GM21515 (cell line): Measurements from ENCODE around the gene NOTCH3.
A peak's percentile ranks its signal among the peaks of the same experiment; 100 is the strongest.

Experiments used
- ATAC-seq: cut with Tn5 transposase; IDR thresholded peaks from one replicate; pipeline ENCODE4 v1.9.1; 2021; ENCODE audit not compliant: unreplicated experiment

NOTCH3 gene

DNA sequence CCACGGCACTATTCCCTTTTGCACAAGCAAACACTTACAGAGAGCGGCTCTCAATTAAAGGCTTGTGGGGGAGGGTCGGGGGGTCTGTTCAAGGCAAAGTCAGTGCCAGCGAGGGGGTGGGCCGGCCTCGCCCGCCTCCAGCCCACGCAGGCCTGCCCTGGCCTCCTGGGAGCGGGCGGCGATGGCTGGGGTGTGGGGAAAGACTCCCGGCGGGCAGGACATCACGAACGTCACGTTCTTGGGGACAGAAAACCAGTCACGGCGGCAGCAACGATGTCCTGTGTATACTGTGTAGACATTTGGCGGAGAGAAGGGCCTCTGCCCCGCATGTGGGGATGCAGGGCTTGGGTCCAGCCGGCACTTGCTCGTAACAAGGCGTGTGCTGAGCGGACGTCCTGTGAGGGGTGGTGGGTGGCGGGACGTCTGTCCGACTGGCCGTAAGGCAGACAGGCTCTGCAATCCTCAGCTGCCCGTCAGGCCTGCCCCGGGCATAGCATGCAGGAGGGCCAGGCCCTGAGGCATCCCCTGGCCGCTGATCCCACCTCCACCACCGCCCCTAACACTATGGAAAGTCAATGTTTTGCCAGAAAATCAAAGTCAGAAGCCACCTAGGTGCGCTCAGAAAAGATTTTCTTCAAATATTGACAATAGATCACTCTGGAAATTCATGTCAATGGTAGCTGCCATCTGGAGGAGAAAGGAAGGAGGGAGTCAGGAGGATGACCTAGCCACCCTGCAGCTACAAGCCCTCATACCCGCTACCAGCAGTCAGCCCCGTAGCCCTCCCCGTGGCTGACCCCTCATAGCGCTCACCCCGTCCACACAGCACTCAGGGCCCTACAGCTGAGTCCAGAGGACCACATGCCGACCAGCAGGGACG lies 37.2 kb upstream of the NOTCH3 start:
- no peak for ATAC-seq

DNA sequence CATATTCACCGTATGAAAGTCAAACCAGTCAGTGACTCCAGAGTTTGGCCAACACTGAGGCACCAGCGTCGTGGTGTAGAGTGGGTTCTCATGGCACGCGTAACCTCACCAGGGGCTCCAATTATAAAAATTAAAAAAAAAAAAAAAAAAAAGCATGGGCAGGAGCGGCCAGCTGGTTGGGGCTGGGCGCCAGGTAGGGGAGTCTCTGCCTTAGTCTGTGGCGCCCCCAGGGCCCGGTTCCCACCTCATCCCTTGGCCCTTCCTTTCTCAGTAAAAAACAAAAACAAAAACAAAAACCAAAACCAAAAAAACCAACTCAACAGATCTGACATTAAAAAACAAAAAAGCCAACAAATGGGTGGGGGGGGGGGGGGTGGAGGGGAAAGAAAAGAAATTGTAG lies 36.1 kb upstream of the NOTCH3 start:
- no peak for ATAC-seq

DNA sequence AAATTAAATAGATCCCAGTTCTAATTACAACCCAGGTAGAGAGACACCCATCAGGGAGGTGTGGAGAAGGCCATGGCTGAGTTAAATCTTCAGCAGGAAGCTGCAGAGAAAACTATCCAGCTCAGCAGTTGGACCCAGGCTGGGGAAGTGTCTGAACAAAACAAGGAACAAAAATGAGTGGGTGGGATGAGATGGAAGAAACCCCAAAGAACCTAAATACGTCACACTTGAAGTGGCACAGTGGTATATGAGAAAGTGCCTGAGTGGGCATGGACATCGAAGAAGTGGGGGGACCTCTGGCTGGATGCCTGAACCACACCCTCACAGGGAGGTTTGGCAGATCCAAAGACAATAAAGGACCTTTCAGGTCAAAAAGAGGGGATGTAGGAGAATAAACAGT lies 35.0 kb upstream of the NOTCH3 start:
- no peak for ATAC-seq

DNA sequence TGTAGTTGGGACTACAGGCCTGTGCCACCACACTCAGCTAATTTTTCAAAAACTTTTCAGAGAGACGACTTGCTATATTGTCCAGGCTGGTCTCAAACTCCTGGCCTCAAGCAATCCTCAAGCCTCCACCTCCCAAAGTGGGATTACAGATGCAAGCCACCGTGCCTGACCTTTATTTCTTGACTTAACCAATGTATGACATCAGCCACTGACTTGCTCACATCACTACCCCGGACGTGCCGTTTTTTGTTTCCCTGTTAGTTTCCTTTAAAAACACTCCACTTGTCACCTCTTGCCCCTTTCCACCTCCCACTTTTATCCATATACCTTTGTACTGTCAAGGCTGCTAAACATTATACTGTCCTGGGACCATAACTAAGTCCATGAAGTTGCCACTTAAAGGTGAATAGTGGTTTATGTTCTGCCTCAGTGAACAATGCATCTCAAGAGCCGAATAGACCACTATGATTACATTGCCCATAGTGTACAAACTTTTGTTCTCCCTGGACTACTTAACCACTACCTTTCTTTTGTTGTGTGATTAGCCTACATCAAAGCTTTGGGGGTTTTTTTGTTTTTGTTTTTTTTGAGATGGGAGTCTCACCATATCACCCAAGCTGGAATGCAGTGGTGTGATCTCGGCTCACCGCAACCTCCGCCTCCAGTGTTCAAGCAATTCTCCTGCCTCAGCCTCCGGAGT lies 33.8 kb upstream of the NOTCH3 start:
- no peak for ATAC-seq

GRCh38 chr19:15231271-15231670 lies 30.5 kb upstream of the NOTCH3 start:
- ATAC-seq: no peak

- ATAC-seq: no peak
Measured at GRCh38 chr19:15227261-15227660, 26.5 kb upstream of the NOTCH3 start.

DNA sequence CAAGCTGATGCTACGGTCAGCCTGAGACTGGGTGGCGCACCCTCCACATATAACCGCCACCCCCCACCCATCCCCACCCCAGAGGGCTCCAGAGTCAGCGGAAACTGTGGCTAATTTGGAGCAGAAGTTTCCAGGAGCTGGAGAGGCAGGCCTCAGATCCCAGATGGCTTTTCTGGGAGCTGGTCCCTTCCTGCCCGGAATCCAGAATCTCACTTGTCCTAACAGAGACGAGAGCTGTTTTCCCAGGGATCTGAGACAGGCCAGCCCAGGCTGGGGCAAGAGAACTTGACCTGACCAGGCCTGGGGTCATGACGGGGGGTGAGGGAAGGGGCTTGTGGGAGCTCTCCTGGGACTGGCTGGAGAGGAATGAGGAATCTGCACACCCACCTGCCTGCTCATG lies 25.0 kb upstream of the NOTCH3 start:
- ATAC-seq: no peak

DNA sequence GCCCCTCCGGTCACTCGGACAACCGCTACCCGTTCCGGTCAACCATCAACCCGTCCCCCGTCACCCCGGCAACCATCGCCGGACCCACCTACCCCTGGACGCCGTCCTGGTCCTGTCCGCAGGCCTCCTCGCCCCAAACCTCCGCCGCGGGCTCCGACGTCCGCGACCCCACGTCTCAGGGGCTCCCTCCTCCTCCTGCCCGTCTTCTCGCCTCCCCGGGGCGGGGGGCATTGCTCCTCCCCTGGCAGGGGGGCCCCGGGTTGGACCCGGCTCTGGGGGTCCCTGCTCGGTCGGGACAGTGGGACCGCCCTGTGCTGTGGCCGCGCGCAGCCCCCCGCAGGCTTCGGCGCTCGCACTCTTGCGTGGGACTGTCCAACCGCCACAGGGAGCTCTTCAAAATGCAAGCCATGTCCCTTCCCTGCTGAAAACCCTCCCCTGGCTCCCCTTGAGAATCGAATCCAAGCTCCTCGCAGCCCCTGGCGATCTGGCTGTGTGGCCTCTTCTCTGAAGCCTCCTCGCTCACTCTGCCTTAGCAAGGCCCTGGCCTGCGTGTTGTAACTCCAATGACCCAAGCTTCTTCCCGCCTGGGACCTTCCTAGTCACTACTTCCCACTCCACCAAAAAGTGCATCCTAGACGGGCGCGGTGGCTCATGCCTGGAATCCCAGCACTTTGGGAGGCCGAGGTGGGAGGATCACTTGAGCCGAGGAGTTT lies 23.0 kb upstream of the NOTCH3 start:
- no peak for ATAC-seq

DNA sequence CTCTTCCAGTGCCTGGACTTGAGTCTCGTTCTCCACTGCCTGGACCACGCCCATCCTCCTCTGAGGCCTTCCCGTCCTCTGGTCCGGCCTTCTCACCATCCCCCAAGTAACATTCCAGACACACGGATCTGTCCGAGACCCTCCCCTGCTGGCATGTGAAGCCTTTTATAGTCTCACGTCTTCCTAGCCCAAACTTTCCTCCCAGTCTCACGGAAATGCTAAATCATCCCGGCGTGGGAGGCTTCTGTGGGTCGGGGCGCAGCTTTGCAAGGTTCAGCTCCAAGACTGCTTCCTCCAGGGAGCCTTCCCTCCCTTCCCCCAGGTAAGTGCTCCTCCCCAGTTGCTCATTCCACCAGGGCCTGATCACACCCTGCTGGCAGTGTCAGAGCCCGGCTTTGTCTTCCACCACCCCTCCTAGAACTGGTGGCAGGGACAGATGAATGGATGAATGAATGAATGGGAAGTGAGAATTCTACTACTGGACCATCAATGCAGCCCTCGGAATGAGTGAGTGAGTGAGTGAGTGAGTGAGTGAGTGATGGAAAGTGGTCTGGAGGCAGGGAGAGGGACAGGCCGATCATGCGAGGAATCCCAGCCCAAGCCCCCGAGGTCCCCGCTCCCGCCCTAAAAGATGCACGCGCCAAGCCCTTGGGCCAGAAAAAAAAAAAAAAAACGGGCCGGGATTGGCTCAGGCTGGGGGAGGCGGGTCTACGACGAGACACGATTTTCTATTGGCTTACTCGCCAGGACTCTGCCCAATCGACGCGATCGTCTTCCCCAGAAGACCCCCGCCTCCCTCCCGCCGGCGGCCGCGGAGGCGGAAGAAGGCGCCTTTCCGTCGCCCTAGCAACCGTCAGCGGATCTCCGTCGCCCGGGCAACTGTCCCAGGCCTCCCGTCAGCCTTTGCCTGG lies 22.2 kb upstream of the NOTCH3 start:
- peak; percentile 83 for ATAC-seq

GRCh38 chr19:15220833-15221232 lies 20.0 kb upstream of the NOTCH3 start:
- ATAC-seq: no peak

DNA sequence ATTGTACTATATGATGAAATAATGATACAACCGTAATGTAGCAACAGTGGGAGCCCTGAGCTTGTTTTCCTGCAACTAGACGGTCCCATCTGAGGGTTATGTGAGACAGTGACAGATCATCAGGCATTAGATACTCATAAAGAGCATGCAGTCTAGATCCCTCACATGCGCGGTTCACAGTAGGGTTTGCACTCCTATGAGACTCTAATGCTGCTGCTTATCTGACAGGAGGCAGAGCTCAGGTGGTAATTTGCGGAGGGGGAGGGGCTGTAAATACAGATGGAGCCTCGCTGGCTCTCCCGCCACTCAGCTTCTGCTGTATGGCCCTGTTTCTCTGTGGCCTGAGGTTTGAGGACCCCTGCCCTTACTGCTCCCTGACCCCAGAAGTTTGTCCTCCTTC lies 17.7 kb upstream of the NOTCH3 start:
- ATAC-seq: no peak

DNA sequence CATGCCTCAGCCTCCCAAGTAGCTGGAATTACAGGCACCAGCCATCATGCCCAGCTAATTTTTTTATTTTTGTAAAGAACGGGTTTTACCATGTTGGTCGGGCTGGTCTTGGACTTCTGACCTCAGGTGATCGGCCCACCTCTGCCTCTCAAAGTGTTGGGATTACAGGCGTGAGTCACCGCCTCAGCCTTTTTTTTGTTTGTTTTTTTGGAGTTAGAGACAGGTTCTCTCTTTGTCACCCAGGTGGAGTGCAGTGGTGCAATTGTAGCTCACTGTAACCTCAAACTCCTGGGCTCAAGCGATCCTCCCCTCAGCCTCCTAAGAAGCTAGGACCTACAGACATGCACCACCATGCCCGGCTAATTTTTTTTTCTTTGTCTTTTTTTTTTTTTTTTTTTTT lies 15.6 kb upstream of the NOTCH3 start:
- no peak for ATAC-seq

GRCh38 chr19:15213715-15214381 lies 13.1 kb upstream of the NOTCH3 start:
- no peak for ATAC-seq

- ATAC-seq: no peak
Measured at GRCh38 chr19:15212711-15213110, 11.9 kb upstream of the NOTCH3 start.

GRCh38 chr19:15210323-15210781 lies 9.6 kb upstream of the NOTCH3 start:
- no peak for ATAC-seq

GRCh38 chr19:15201374-15202023 lies 704 bp upstream of the NOTCH3 start:
- ATAC-seq: no peak

DNA sequence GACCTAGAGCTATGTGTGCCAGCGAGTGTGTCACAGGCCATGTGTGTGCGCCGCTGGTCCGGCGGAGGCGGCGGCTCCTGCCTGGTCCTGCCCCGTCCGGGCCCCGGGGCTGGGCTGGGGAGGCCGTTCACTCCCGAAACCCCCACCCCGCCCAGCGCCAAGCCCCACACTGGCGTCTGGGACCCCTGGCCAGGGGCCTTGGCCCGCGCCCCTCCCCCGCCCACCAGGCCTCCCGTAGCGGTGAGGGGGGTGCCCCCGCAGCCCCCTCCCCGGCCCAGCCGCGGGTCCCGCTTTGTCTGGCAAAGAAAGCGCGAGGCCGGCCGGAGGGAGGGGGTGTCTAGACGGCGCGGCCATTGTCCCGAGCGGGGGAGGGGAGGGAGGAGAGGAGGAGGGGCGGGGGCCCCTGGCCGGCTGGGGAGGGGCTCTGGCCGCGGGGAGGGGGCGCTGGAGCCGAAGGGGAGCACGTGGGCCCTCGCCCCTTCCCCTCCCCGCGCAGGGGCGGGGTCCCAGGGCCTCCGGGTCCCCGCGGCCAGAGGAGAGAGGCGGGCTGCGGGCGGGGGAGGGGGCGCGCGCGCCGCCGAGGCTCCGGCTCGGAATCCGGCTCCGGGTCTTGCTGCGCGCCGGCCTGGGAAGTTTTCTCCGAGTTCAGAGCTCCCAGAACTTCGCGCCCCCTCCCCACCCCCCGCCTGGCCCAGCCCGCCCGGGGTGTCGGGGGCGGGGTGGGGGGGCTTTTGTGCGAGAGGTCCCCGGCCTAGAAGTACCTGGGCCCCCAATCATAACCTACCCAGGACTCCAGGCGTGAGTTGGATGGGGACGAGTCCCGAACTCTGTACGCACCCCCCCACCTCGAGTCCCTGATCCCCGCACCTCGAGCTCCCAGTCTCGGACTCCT lies 888 bp downstream of the NOTCH3 start:
- no peak for ATAC-seq

DNA sequence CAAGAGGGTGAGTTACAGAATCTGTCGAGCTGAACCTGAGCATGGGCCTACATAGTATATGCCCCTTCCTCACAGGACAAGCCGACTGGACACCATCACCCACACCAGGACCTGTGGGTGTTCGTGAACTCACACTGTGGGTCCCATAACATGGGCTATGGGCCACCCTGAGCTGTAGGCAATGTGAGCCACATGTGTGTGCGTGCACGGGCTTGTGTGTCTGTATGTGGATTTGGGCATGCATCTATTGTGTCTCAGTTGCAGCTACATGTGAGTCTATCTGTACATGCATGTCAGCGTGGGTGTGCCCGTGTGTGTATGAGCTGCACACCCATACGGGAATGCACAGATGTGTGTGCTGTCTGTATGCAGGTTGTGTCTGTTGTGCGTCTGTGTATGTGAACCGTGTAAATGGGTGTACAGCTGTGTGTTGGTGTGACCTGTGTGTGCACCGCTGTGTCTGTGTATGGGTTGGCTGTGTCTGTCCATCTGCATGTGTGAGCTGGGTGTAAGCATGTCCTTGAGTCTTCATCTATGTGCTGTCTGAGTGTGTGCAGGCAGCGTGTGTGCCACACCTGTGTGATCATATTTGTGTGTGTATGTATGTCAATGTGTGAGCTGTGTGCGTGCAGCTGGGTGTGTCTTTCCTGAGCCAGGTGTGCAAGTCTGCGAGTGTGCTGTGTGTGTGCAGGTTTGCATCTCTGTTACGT lies 1.7 kb downstream of the NOTCH3 start:
- ATAC-seq: no peak
